HG02884 (cell line): Measurements from ENCODE around the gene ORC6.
"Not testable (repeated sequence)": the region's sequence is repeated elsewhere in the genome, so short reads cannot be mapped to it uniquely, and the experiment has no call there.

ENCODE experiments used
- ATAC-seq: cut with Tn5 transposase; IDR thresholded peaks from one replicate; pipeline ENCODE4 v1.9.1; 2021; ENCODE audit warnings: mild to moderate bottlenecking, moderate library complexity; ENCODE audit not compliant: unreplicated experiment

Gene ORC6, protein sequence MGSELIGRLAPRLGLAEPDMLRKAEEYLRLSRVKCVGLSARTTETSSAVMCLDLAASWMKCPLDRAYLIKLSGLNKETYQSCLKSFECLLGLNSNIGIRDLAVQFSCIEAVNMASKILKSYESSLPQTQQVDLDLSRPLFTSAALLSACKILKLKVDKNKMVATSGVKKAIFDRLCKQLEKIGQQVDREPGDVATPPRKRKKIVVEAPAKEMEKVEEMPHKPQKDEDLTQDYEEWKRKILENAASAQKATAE

DNA sequence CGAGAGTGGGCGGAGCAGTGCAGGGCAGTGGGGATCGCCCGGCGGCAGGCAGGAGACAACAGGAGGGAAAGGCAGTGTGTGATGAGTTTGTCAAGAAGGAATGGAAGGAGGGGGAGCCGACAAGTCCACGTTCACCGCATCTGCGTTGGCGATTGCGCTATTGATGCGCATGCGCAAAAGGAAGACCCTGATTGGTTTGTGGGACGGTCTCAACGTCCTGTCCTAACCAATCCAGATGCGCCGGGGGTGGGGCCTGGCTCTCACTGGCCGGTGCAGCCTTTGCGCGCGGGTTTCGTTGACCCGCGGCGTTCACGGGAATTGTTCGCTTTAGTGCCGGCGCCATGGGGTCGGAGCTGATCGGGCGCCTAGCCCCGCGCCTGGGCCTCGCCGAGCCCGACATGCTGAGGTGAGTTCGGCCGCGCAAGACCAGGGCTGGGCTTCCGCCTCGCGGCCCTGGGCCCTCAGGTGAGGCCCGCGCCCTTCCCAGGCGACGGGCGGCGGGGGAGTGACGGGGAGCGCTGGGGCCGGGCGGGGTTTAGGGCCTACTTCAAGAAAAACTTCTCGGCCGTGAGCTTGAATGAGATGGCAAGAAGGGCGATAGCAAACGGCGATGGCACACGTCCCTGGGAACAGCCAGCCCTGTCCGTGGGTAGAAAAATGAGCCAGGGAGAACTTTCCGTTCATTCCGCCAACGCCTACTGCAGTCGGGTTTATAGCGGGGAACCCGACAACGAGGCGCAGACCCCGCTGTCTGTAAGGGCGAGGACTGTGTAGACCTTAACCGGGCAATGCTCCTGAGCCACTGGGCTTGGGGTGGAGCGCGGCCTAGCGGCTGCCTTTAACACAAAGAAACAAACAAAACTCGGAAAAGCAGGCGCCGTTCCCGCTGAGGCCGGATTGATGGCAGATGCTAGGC is at the start of gene ORC6:
Gene ORC6 (plus strand): TSS at position 295 of the 916 bp plus-strand sequence. CDS start 47 bp downstream, at position 342.
- peak; percentile 62 for ATAC-seq

DNA sequence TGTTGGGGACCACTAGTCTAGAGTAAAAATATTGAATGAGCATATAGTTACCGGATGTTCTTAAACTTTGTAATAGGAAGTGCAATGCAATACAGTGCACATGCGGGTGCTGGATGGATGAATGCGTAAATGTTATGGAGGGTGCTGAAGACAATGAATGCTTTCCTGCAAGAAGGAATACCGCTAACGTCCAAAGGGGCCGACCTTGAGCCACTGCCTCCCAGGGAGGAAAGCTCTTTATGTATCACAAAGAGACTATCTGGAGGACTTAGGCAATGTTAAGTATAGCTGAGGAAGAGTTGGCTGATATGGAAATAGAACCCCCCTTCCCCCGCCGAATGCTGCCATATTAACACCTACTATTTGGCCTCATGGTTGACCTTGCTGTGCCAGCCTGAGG is 40.8 kb upstream of the ORC6 start:
- ATAC-seq, result no peak

DNA sequence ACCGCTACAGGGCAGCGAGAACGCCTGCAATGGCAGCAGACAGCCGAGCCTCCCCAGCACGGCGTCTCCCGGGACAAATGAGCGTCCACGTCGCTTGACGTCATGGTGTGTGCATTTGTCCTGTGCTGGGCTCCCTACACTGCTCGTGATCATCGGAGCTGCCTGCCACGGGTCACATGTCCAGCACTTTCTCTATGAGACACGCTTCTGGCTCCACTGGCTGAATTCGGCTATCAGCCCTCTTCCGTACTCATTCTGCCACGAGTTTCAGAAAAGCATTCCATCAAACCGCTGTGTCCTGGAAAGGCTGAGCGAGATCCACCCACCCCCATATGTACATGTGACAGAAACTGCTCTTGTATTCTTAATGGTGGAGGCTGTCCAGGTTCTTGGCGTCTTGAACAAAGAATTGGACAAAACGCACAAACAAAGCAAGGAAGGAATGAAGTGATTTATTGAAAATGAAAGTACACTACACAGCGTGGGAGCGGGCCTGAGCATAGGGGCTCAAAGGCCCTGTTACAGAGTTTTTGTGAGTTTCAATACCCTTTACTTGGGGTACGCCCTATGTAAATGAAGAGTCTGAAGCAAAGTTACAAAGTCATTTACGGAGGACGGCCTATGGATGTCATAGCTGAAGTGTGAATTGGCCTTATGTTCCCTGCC is 39.7 kb upstream of the ORC6 start:
- ATAC-seq, result no peak

DNA sequence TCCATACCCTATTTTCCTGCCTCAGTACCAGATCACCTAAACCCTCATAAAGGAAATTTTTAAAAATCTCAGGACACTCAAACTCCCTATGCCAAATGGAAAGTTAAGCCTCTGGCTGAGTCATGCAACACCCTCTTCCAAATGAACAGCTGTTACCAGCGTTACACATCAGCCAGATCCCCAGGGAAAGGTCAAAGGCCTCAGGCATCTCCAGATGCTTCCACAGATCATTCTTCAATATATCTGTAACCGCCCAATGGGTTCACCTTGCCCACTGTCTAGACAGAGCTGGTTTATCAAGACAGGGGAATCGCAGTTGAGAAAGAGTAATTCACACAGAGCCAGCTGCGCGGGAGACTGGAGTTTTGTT is 39.2 kb upstream of the ORC6 start:
- no peak for ATAC-seq

DNA sequence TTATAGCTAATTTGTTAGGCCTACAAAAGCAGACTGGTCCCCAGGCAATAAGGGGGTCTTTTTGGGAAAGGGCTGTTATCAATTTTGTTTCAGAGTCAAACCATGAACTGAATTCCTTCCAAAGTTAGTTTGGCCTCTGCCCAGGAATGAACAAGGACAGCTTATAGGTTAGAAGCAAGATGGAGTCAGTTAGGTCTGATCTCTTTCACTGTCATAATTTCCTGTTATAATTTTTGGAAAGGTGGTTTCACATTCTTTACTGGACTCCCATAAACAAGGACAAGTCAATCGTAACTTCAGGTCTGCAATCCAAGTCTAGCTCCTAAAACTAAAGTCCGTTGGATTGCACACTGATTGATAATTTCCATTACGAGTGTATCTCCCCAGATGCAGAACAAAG is 38.2 kb upstream of the ORC6 start:
- no peak for ATAC-seq

DNA sequence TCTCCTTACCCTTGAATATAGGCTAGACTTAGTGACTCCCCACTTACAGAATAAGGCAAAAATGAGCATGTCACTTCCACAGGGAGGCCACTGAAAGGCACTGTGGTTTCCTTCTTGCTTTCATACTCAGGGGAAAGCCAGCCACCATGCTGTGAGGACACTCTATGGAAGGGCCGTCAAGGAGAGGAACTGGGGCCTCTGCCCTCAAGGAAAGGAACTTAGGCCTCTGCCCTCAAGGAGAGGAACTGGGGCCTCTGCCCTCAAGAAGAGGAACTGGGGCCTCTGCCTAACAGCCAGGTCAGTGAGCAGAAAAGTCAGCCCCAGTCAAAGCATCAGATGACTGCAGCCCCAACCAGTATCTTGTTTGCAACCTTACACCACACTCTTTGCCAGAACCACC is 30.5 kb upstream of the ORC6 start:
- ATAC-seq, result peak; percentile 88

DNA sequence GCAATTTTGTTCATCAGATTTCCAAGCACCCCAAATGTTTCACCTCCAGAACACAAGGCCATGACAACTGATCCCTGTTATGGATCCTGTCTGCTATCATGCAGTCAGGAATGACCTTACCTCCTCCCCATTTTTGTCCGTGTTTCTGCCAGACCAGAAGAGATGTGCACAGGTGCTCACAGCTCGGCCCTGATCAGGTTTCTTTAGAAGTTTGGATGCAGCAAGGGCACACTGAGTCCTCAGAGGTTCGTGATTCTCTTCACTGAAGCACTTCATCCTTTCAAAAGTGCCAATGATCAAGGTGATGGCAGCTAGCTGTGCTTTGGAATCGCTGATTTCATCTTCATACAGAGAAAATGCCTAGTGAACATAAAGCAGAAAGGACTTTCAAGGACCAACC is 27.3 kb upstream of the ORC6 start:
- no peak for ATAC-seq

DNA sequence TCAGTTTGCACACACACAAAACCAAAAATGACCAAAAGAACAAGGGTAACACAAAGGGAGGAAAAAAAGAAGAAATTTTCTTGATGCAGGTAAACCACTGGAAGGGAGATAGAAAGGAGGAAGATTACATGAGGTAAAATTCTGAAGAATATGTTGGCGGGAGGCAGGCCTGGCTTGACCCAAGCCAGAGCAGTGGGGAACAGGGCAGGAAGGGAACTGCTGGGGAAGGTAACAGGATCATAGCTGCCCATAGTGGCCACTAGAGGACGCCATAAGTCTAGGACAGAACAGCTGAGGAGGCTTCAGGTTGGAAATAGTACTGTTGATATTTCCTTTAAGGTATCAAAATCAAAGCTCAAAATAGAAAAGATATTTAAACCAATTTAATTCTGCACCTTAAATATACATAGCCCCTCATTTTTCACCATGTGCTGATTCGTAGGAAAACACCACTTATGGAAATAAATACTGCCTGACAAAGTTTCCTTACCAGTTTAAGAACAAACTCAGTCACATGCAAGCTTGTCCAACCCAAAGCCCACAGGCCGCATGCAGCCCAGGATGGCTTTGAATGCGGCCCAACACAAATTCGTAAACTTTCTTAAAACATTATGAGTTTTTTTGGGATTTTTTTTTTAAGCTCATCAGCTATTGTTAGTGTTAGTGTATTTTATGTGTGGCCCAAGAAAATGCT is 16.0 kb upstream of the ORC6 start:
- peak; percentile 79 for ATAC-seq

DNA sequence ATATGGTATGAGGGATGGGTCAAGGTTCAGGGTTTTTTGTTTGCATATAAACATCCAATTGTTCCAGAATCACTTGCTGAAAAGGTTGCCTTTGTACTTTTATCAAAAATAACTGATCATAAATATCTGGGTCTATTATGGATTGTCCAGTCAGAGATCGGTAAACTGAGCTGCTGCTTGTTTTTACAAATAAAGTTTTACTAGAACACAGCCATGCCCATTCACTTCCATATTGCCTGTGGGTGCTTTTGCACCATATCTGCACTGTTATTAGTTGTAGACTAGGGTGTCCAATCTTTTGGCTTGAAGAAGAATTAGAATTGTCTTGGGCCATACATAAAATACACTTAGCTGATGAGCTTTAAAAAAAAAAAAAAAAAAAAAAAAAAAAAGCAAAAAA is 11.5 kb upstream of the ORC6 start:
- not testable (repeated sequence) for ATAC-seq

DNA sequence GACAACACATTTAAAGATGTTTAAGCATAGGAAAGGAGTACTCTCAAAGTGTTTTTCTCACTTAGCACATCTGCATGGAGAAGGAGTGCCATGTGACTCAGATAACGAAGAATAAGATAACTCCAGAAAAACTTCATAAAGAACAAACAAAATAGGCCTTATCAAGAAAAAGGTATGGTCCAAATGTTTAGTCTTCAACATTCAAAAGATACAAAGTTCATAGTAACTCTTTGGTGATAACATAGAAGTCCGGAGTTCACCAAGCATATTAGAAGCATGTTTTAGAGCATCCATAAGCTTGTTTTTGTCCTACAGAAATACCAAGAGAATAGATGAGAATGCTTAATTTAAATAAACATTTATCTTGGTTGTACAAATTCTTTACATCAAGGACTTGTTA is 7.6 kb upstream of the ORC6 start:
- not testable (repeated sequence) for ATAC-seq

DNA sequence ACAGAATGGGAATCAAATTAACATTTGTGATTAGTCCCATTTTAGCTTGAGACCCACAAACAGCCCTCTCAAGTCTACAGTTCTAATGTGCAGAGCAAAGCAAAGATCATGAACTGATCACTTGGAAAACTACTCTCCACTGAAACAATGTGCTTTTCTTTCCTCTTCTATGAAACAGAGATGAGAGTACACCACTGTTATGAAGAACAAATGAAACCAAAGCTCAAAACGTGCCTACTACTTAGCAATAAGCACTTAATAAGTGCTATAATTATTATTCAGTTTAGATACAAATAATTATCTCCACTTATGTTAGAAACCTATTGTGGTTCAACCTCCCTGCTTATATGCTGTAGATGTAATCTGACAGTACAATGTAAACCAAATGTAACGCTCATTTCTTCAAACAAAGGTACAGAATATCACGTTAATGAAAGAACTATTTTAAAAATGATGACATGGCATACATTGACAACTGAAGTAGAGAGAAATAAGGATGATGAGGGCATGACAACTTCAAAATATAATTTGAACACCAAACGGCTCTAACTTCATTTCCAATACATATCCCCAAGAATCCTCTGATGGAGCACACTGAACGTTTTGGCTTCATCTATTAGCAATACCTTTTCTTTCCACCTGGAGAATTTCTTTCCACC is 2.5 kb upstream of the ORC6 start:
- no peak for ATAC-seq

DNA sequence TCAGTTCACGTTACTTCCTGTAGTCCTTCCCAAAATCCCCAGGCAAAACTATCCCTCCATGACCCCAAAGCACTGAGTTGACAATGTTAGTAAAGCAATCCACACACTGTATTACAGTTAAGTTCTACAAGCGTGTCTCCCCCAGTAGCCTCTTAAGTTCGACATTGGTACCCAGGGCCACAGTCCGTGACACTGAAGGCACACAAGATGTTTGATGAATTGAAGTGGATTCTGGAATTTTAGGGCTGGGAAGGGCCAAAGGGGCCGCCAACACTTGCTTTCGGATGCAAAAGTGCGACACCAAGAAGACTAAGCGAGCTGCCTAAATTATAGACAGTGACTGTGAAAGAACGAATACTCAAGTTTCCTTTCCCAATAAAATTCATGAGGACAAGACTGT is 2.0 kb upstream of the ORC6 start:
- no peak for ATAC-seq

DNA sequence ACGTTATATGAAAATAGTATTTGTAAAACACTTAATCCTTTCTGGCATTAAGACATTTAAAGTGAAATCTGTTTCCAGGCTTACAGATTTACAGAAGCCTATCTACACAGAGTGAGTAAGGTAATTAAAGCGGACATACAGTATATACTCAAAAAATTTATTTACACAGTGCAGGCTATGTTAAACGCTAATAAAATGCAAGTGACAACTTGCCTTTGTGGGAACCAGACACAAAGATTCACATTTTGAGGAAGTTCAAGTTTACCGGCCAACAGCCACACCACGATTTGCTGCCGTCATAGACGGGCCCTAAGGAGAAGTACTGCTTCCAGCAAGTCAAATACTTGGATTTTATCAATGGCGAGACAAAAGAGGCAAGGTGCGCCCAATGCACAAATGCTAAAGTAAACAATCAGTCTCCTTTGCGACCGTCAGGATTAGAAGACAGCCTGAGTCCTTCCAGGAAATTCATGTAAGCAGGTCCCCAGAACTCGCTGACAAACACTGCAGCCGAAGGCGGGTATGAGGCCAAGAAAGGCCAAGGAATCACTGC is 1.3 kb upstream of the ORC6 start:
- no peak for ATAC-seq

DNA sequence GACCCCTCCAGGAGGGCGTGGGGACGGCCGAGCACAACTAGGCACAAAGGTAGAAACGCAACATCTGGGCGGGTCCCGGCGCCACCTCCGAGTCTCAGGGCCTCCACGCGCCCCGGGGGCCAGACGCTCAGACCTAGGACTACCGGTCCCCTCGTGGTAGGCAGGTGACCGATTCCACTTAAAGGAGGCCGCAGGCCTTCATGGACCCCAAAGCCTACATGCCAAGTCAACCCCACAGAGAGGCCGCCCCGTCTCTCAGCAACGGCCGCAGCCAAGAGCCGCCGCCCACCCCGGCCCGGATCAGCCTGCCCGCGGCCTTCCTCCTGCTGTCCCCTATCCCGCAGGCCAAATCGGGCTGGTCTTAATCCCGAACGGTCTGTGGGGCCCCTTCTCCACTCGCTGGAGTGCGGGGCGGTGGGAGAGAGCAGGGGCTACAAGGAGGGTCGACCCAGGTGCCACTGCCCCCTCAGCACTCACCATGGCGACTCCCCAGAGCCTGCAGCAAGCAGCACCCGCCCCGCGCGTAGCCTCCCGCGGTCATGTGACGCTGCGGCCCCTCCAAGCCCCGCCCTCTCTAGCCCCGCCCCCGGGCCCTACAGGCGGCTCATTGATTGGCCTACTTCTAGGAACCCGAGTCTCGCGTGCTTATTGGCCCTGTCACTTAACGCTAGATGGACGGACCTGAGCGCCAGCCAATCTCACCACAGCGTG is 650 bp upstream of the ORC6 start, which contains the start of gene VPS35:
Gene VPS35 (minus strand): TSS at position 525 of the 711 bp plus-strand sequence. CDS start 45 bp downstream, at position 480.
- peak; percentile 79 for ATAC-seq

DNA sequence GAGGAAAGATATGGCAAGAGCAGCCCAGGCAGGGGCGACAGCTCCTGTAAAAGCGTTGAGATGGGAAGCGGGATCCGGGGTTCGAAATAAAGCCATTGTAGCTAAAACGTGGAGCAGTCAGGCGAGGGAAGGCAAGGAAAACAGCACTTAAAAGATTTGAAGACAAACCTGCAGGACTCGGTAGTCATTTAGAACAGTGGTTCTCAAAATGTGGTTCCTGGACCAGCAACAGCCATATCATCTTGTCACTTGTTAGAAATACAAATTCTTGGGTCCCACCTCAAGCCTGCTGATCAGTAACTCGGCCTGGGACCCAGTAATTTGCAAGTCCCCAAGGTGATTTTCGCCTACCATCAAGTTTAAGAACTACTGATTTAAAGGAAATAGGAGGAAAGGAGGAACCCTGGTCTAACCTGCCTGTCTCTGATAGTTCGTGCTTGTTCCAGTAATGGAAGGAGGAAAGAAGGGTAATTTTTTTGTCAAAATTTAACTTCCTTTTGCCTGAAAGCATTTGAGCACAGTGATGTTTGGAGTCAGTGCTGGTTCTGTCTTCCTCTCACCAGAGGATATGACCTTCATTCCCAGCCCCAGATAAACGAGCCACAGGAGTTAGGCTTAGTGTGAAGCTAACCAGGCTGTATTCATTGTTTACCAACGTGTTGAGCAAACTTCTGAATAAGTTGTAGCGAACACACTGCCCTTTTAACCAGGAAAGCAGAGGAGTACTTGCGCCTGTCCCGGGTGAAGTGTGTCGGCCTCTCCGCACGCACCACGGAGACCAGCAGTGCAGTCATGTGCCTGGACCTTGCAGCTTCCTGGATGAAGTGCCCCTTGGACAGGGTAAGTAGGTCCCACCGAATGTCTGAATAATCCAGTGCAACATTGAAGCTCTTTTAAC is 1.1 kb downstream of the ORC6 start:
- no peak for ATAC-seq

DNA sequence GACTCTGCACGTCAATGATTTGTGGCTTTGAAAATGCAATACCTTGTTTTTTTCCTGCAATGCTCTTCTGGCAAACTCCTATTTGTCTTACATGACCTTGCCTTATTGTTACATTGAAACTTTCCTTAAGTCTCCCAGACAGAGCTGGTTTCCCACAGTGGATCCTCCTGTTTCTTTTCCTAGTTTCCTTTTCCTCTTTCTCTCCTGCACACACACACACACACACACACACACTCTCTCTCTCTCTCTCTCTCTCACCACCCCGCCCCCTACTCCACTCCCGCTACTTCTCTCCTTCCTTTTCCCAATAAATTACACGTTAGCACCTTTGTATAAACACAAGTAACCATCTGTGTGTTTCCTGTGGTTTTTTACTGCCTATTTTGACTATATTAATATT is 2.3 kb downstream of the ORC6 start:
- no peak for ATAC-seq

DNA sequence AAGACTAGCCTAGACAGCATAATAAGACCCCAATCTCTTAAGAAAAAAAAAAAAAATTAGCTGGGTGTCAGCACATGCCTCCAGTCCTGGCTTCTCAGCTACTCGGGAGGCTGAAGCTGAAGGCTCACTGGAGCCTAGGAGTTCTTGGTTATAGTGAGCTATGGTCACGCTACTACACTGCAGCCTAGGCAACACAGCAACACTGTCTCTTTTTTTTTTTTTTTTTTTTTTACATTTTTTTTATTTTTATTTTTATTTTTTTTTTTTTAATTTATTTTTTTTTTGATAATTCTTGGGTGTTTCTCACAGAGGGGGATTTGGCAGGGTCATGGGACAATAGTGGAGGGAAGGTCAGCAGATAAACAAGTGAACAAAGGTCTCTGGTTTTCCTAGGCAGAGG is 4.1 kb downstream of the ORC6 start:
- ATAC-seq, result no peak

DNA sequence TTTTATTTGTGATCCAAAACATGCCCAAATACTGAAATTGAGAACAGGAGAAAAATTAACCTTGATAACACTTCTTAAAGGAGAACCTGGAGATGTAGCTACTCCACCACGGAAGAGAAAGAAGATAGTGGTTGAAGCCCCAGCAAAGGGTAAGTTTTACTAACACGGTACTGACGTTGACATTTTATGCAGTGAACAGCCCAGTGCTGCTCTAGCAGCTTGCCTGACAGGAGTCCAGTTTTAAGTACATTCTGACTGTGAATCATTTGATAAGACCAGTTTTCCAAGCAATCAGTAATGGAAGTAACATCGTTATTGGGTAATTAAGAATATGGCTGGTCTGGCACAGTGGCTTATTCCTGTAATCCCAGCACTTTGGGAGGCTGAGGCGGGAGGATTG is 6.5 kb downstream of the ORC6 start:
- ATAC-seq, result no peak

DNA sequence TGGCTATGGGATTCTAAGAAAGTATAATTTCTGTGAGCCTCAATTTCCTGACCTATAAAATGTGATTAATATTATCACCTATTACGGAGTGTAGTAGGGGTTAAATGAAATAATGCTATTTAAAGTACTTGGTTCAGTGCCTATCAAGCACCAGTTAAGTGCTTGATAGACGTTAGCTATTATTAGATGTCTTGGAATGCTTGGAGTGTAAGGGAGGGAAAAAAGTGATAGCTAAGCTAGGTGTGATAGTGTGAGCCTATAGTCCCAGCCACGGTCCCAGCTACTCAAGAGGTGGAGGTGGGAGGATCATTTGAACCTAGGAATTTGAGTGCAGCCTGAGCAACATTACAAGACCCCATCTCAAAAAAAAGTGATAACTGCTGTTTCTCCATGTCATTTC is 7.5 kb downstream of the ORC6 start:
- ATAC-seq, result no peak
